Measurements from ENCODE around the gene GRHL1. TPM values are rescaled to one million over a fixed set of nuclear protein-coding genes. Genes with fewer than 3 reads are reported as not detected.

Gene GRHL1
- total and polyA plus RNA-seq, 2 experiments from 2014 or later = 2.9 to 4.2 TPM

GRCh38 chr2:9950521-9951271, 797 bp upstream of the GRHL1 start:
- H4K20me1 ChIP-seq (replicated peaks; ENCODE audit: insufficient read depth) = no peaks in the 10 kb centered on the region
- H3K27ac Mint-ChIP-seq = no peak overlapping the region
- peak overlapping the region; percentile 84 for H3K4me2 ChIP-seq
- no peaks in the 10 kb centered on the region for H3F3A ChIP-seq (replicated peaks; ENCODE audit: low read depth)
- peak overlapping the region; percentile 77 for H3K4me3 ChIP-seq
- H3K27me3 Mint-ChIP-seq (ENCODE audit: insufficient read depth, low read depth, poor library complexity) = peaks cover 24% of the 10 kb centered on the region
- H3K36me3 Mint-ChIP-seq (ENCODE audit: low read depth) = no peaks in the 10 kb centered on the region
- no peaks in the 10 kb centered on the region for H3K79me2 ChIP-seq (replicated peaks; ENCODE audit: insufficient read depth)
- TF ChIP-seq STAT1 (IDR thresholded peaks at IDR 0.05; ENCODE audit: unreplicated experiment) (no peak), REST (IDR thresholded peaks at IDR 0.05; ENCODE audit: unreplicated experiment) (no peak), ZNF114 (CRISPR knock-in tag; IDR thresholded peaks at IDR 0.05) (no peak), EZH2 (IDR thresholded peaks at IDR 0.05; ENCODE audit: low read depth, unreplicated experiment) (peak; percentile 28), ZNF331 (CRISPR knock-in tag; IDR thresholded peaks at IDR 0.05; ENCODE audit: low read depth) (no peak), POLR2AphosphoS5 (IDR thresholded peaks at IDR 0.05; ENCODE audit: low read depth) (no peak)
- TF ChIP-seq, protein P1, sequence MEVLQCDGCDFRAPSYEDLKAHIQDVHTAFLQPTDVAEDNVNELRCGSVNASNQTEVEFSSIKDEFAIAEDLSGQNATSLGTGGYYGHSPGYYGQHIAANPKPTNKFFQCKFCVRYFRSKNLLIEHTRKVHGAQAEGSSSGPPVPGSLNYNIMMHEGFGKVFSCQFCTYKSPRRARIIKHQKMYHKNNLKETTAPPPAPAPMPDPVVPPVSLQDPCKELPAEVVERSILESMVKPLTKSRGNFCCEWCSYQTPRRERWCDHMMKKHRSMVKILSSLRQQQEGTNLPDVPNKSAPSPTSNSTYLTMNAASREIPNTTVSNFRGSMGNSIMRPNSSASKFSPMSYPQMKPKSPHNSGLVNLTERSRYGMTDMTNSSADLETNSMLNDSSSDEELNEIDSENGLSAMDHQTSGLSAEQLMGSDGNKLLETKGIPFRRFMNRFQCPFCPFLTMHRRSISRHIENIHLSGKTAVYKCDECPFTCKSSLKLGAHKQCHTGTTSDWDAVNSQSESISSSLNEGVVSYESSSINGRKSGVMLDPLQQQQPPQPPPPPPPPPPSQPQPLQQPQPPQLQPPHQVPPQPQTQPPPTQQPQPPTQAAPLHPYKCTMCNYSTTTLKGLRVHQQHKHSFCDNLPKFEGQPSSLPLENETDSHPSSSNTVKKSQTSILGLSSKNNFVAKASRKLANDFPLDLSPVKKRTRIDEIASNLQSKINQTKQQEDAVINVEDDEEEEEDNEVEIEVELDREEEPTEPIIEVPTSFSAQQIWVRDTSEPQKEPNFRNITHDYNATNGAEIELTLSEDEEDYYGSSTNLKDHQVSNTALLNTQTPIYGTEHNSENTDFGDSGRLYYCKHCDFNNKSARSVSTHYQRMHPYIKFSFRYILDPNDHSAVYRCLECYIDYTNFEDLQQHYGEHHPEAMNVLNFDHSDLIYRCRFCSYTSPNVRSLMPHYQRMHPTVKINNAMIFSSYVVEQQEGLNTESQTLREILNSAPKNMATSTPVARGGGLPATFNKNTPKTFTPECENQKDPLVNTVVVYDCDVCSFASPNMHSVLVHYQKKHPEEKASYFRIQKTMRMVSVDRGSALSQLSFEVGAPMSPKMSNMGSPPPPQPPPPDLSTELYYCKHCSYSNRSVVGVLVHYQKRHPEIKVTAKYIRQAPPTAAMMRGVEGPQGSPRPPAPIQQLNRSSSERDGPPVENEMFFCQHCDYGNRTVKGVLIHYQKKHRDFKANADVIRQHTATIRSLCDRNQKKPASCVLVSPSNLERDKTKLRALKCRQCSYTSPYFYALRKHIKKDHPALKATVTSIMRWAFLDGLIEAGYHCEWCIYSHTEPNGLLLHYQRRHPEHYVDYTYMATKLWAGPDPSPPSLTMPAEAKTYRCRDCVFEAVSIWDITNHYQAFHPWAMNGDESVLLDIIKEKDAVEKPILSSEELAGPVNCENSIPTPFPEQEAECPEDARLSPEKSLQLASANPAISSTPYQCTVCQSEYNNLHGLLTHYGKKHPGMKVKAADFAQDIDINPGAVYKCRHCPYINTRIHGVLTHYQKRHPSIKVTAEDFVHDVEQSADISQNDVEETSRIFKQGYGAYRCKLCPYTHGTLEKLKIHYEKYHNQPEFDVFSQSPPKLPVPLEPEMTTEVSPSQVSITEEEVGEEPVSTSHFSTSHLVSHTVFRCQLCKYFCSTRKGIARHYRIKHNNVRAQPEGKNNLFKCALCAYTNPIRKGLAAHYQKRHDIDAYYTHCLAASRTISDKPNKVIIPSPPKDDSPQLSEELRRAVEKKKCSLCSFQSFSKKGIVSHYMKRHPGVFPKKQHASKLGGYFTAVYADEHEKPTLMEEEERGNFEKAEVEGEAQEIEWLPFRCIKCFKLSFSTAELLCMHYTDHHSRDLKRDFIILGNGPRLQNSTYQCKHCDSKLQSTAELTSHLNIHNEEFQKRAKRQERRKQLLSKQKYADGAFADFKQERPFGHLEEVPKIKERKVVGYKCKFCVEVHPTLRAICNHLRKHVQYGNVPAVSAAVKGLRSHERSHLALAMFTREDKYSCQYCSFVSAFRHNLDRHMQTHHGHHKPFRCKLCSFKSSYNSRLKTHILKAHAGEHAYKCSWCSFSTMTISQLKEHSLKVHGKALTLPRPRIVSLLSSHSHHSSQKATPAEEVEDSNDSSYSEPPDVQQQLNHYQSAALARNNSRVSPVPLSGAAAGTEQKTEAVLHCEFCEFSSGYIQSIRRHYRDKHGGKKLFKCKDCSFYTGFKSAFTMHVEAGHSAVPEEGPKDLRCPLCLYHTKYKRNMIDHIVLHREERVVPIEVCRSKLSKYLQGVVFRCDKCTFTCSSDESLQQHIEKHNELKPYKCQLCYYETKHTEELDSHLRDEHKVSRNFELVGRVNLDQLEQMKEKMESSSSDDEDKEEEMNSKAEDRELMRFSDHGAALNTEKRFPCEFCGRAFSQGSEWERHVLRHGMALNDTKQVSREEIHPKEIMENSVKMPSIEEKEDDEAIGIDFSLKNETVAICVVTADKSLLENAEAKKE (CRISPR knock-in tag; IDR thresholded peaks at IDR 0.05) = no peak
- TF ChIP-seq, protein P2, sequence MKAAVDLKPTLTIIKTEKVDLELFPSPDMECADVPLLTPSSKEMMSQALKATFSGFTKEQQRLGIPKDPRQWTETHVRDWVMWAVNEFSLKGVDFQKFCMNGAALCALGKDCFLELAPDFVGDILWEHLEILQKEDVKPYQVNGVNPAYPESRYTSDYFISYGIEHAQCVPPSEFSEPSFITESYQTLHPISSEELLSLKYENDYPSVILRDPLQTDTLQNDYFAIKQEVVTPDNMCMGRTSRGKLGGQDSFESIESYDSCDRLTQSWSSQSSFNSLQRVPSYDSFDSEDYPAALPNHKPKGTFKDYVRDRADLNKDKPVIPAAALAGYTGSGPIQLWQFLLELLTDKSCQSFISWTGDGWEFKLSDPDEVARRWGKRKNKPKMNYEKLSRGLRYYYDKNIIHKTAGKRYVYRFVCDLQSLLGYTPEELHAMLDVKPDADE (IDR thresholded peaks at IDR 0.05) = no peak
- H3K9me3 Mint-ChIP-seq = no peaks in the 10 kb centered on the region
- H3K36me3 ChIP-seq (ENCODE audit: insufficient read depth) = no peaks in the 10 kb centered on the region
- ATAC-seq (peak; percentile 29), DNase-seq (ENCODE audit: low spot score) (peak; percentile 60)
- H3K27me3 ChIP-seq (ENCODE audit: insufficient read depth) = peaks cover 40% of the 10 kb centered on the region
- H3K4me3 Mint-ChIP-seq = peak overlapping the region; percentile 78
- H2AFZ ChIP-seq = peak overlapping the region; percentile 98
- H3K4me1 ChIP-seq (ENCODE audit: insufficient read depth) = no peaks in the 10 kb centered on the region
- no peaks in the 10 kb centered on the region for H3K9me2 ChIP-seq (ENCODE audit: insufficient read depth)
- no peak overlapping the region for H3K27ac ChIP-seq (ENCODE audit: low read depth)
- peaks cover 10% of the 10 kb centered on the region for H3K4me1 Mint-ChIP-seq
